Activated T-helper 1 cell treated with Interleukin-2 at 50 U/mL for 16 hours (primary cell): ENCODE results near the gene SBK2.
A peak's percentile ranks its signal among the peaks of the same experiment; 100 is the strongest.
"Not testable (repeated sequence)": the region's sequence is repeated elsewhere in the genome, so short reads cannot be mapped to it uniquely, and the experiment has no call there.

ENCODE experiments used
- DNase-seq: peaks from one replicate; pipeline ENCODE4 v3.0.0-alpha.2; 2020; ENCODE audit warnings: low read depth

Gene SBK2

GRCh38 chr19:55535173-55535964 is 1.6 kb downstream of the SBK2 start:
- DNase-seq: no peak

GRCh38 chr19:55534280-55534679 is 2.7 kb downstream of the SBK2 start:
- DNase-seq: not testable (repeated sequence)

GRCh38 chr19:55530996-55531395 is 5.9 kb downstream of the SBK2 start:
- no peak for DNase-seq

- no peak for DNase-seq
Measured at GRCh38 chr19:55529636-55530234, 7.2 kb downstream of the SBK2 start.

- DNase-seq: no peak
Measured at GRCh38 chr19:55528030-55528803, 8.7 kb downstream of the SBK2 start.

GRCh38 chr19:55527197-55528029 is 9.5 kb downstream of the SBK2 start:
- DNase-seq: no peak

GRCh38 chr19:55526216-55527196 is 10.4 kb downstream of the SBK2 start:
- no peak for DNase-seq

GRCh38 chr19:55525289-55526101 is 11.4 kb downstream of the SBK2 start:
- no peak for DNase-seq

- no peak for DNase-seq
Measured at GRCh38 chr19:55520691-55521292, 16.1 kb downstream of the SBK2 start.

GRCh38 chr19:55519451-55520311 is 17.3 kb downstream of the SBK2 start:
- DNase-seq: no peak

GRCh38 chr19:55516878-55517620 is 19.9 kb downstream of the SBK2 start:
- peak; percentile 83 for DNase-seq

GRCh38 chr19:55508120-55508519 is 28.8 kb downstream of the SBK2 start:
- DNase-seq: no peak

GRCh38 chr19:55504981-55505380 is 32.0 kb downstream of the SBK2 start:
- DNase-seq: no peak

- no peak for DNase-seq
Measured at GRCh38 chr19:55504252-55504603, 32.7 kb downstream of the SBK2 start.

- peak; percentile 86 for DNase-seq
Measured at GRCh38 chr19:55503502-55504251, 33.3 kb downstream of the SBK2 start.

- DNase-seq: no peak
Measured at GRCh38 chr19:55503157-55503501, 33.8 kb downstream of the SBK2 start.
